GM19328 (cell line): ENCODE results near the gene CSKMT.
"Not testable (repeated sequence)": the region's sequence is repeated elsewhere in the genome, so short reads cannot be mapped to it uniquely, and the experiment has no call there.

Experiments used
- ATAC-seq: cut with Tn5 transposase; IDR thresholded peaks from one replicate; pipeline ENCODE4 v1.9.1; 2021; ENCODE audit warnings: mild to moderate bottlenecking, moderate library complexity; ENCODE audit not compliant: unreplicated experiment

CSKMT gene

GRCh38 chr11:62687508-62688396, 22.6 kb downstream of the CSKMT start:
- ATAC-seq, result no peak

GRCh38 chr11:62688491-62688890, 23.4 kb downstream of the CSKMT start:
- ATAC-seq, result no peak

- no peak for ATAC-seq
These were observed 24.5 kb downstream of the CSKMT start, which contains the start of gene LRRN4CL for GRCh38 chr11:62689421-62690183. TSS of gene LRRN4CL (minus strand) at chr11:62689530. CDS start at chr11:62688508, 1,022 bp downstream.

GRCh38 chr11:62693624-62694023, 28.5 kb downstream of the CSKMT start:
- not testable (repeated sequence) for ATAC-seq

- ATAC-seq, result no peak
These were observed 29.5 kb downstream of the CSKMT start for GRCh38 chr11:62694455-62695167.

- no peak for ATAC-seq
These were observed 37.1 kb downstream of the CSKMT start for GRCh38 chr11:62702246-62702645.

- ATAC-seq, result not testable (repeated sequence)
These were observed 38.8 kb downstream of the CSKMT start for GRCh38 chr11:62703921-62704320.

- ATAC-seq, result no peak
These were observed 40.3 kb downstream of the CSKMT start for GRCh38 chr11:62705413-62705812.

- ATAC-seq, result peak; percentile 54
These were observed 41.1 kb downstream of the CSKMT start for GRCh38 chr11:62705880-62706849.

- no peak for ATAC-seq
These were observed 41.7 kb downstream of the CSKMT start for GRCh38 chr11:62706850-62707247.

- ATAC-seq, result no peak
These were observed 42.3 kb downstream of the CSKMT start, which contains the start of the genes BSCL2 and GNG3 for GRCh38 chr11:62707277-62707861. TSS of gene BSCL2 (minus strand) at chr11:62707424. CDS start at chr11:62707195, 229 bp downstream. TSS of gene GNG3 (plus strand) at chr11:62707676. CDS start at chr11:62708296, 620 bp downstream.

GRCh38 chr11:62708392-62708791, 43.3 kb downstream of the CSKMT start:
- no peak for ATAC-seq

- ATAC-seq, result no peak
These were observed 43.7 kb downstream of the CSKMT start for GRCh38 chr11:62708793-62709192.

- peak; percentile 52 for ATAC-seq
These were observed 44.3 kb downstream of the CSKMT start for GRCh38 chr11:62709247-62710000.

- ATAC-seq, result no peak
These were observed 44.9 kb downstream of the CSKMT start for GRCh38 chr11:62710001-62710345.

- ATAC-seq, result no peak
These were observed 47.2 kb downstream of the CSKMT start for GRCh38 chr11:62712276-62712812.

GRCh38 chr11:62712861-62713260, 47.7 kb downstream of the CSKMT start:
- ATAC-seq, result no peak

- no peak for ATAC-seq
These were observed 48.2 kb downstream of the CSKMT start for GRCh38 chr11:62713343-62713742.
